Measurements from ENCODE around the gene C1orf50. TPM values are rescaled to one million over a fixed set of nuclear protein-coding genes. Genes with fewer than 3 reads are reported as not detected.

Gene C1orf50
- total RNA-seq, 1 donor from 2014 or later = 6.1 TPM

GRCh38 chr1:42730002-42730401 is 37.0 kb upstream of the C1orf50 start:
- no peak for DNase-seq
- intact Hi-C loops (cut with DNase I) = no loop called here
- Histone ChIP-seq H3K27me3 (no peaks in the 10 kb centered on the region), H3K4me1 (no peaks in the 10 kb centered on the region), H3K36me3 (no peaks in the 10 kb centered on the region), H3K4me3 (no peak overlapping the region), H3K27ac (no peak overlapping the region), H3K9me3 (no peaks in the 10 kb centered on the region)
- no peak for ATAC-seq
- TF ChIP-seq CTCF (IDR thresholded peaks at IDR 0.05) = no peak

GRCh38 chr1:42730988-42731387 is 36.1 kb upstream of the C1orf50 start:
- no peaks in the 10 kb centered on the region for H3K27me3 ChIP-seq
- H3K4me3 ChIP-seq = no peak overlapping the region
- no peaks in the 10 kb centered on the region for H3K4me1 ChIP-seq
- DNase-seq = no peak
- H3K36me3 ChIP-seq = no peaks in the 10 kb centered on the region
- ATAC-seq = no peak
- TF ChIP-seq CTCF (IDR thresholded peaks at IDR 0.05) = no peak
- H3K27ac ChIP-seq = no peak overlapping the region
- H3K9me3 ChIP-seq = no peaks in the 10 kb centered on the region
- intact Hi-C loops (cut with DNase I) = no loop called here

GRCh38 chr1:42731585-42731984 is 35.5 kb upstream of the C1orf50 start:
- no peaks in the 10 kb centered on the region for H3K36me3 ChIP-seq
- no peaks in the 10 kb centered on the region for H3K4me1 ChIP-seq
- DNase-seq (no peak), ATAC-seq (no peak)
- no peak overlapping the region for H3K27ac ChIP-seq
- no peaks in the 10 kb centered on the region for H3K27me3 ChIP-seq
- H3K9me3 ChIP-seq = no peaks in the 10 kb centered on the region
- H3K4me3 ChIP-seq = no peak overlapping the region
- no peak for TF ChIP-seq CTCF (IDR thresholded peaks at IDR 0.05)
- intact Hi-C loops (cut with DNase I) = no loop called here

GRCh38 chr1:42732126-42732680 is 34.8 kb upstream of the C1orf50 start:
- no peak overlapping the region for H3K4me3 ChIP-seq
- H3K9me3 ChIP-seq = no peaks in the 10 kb centered on the region
- no peak for TF ChIP-seq CTCF (IDR thresholded peaks at IDR 0.05)
- H3K4me1 ChIP-seq = no peaks in the 10 kb centered on the region
- no peaks in the 10 kb centered on the region for H3K36me3 ChIP-seq
- ATAC-seq (no peak), DNase-seq (no peak)
- intact Hi-C loops (cut with DNase I) = no loop called here
- no peaks in the 10 kb centered on the region for H3K27me3 ChIP-seq
- H3K27ac ChIP-seq = no peak overlapping the region

- Histone ChIP-seq H3K4me1 (no peaks in the 10 kb centered on the region), H3K36me3 (no peaks in the 10 kb centered on the region), H3K4me3 (no peak overlapping the region), H3K27me3 (no peaks in the 10 kb centered on the region), H3K27ac (no peak overlapping the region), H3K9me3 (no peaks in the 10 kb centered on the region)
- DNase-seq (no peak), ATAC-seq (no peak)
- no peak for TF ChIP-seq CTCF (IDR thresholded peaks at IDR 0.05)
- intact Hi-C loops (cut with DNase I) = no loop called here
These were observed 33.4 kb upstream of the C1orf50 start for GRCh38 chr1:42733415-42734200.
